Measurements from ENCODE around the gene LAMB1. TPM values are rescaled to one million over a fixed set of nuclear protein-coding genes. Genes with fewer than 3 reads are reported as not detected.

Gene LAMB1
- total RNA-seq, 5 donors from 2014 or later (not counting 1 experiment from before 2014, with no cell fraction given), result 0.56 to 1.4 (median 1.0) TPM; not detected in 2

GRCh38 chr7:108010377-108010776, 7.4 kb upstream of the LAMB1 start:
- no CpG with 5 or more reads among the region's 1 CpG for WGBS (ENCODE audit: insufficient coverage)
- Mint-ChIP-seq H3K36me3 (no peaks in the 10 kb centered on the region), H3K9me3 (no peaks in the 10 kb centered on the region), H3K27ac (no peak overlapping the region), H3K27me3 (peaks cover 22 to 33% of the 10 kb centered on the region in 2 donors), H3K4me1 (no peaks in the 10 kb centered on the region), H3K4me3 (no peak overlapping the region)
- DNase-seq (no peak), ATAC-seq (replicated peaks in 1 of 4) (no peak)
- Histone ChIP-seq H3K27ac (ENCODE audit: low read length) (no peak overlapping the region), H3K4me3 (ENCODE audit: control insufficient read depth in 1 of 2, extremely low read depth in 1 of 2, low read length in 1 of 2) (no peak overlapping the region), H3K27me3 (replicated peaks in 1 of 2; ENCODE audit: control insufficient read depth in 2 of 2, extremely low read depth in 1 of 2, insufficient read depth in 2 of 2, low read length in 1 of 2) (peaks cover 0 to 3% of the 10 kb centered on the region in 2 experiments), H3K4me1 (ENCODE audit: control insufficient read depth in 1 of 2, extremely low read depth in 1 of 2, insufficient read depth in 2 of 2, low read length in 2 of 2) (no peaks in the 10 kb centered on the region), H3K9me3 (no peaks in the 10 kb centered on the region), H3K36me3 (ENCODE audit: control insufficient read depth in 2 of 2, extremely low read depth in 1 of 2, insufficient read depth in 1 of 2, low read length in 1 of 2) (no peaks in the 10 kb centered on the region)
- CTCF ChIA-PET, result interaction anchor here in 1 of 2 donors (0.6 kb wide), 1 partner anchor 1617 kb away, joined by 3 read pairs; no protein-coding TSS in a partner anchor
- POLR2A ChIA-PET, result no interaction called here

- no peak for DNase-seq
- Histone ChIP-seq H3K4me3 (ENCODE audit: control insufficient read depth in 1 of 2, extremely low read depth in 1 of 2, low read length in 1 of 2) (no peak overlapping the region), H3K36me3 (ENCODE audit: control insufficient read depth in 2 of 2, extremely low read depth in 1 of 2, insufficient read depth in 1 of 2, low read length in 1 of 2) (no peaks in the 10 kb centered on the region), H3K27ac (ENCODE audit: low read length) (no peak overlapping the region), H3K4me1 (ENCODE audit: control insufficient read depth in 1 of 2, extremely low read depth in 1 of 2, insufficient read depth in 2 of 2, low read length in 2 of 2) (no peaks in the 10 kb centered on the region), H3K9me3 (no peaks in the 10 kb centered on the region), H3K27me3 (replicated peaks in 1 of 2; ENCODE audit: control insufficient read depth in 2 of 2, extremely low read depth in 1 of 2, insufficient read depth in 2 of 2, low read length in 1 of 2) (peaks cover 3 to 4% of the 10 kb centered on the region in 2 experiments)
- POLR2A ChIA-PET, result no interaction called here
- peaks cover 0 to 3% (median 0%) of the 10 kb centered on the region in 3 donors for H3K4me1 Mint-ChIP-seq
- H3K9me3 Mint-ChIP-seq, result no peaks in the 10 kb centered on the region
- no CpG with 5 or more reads among the region's 4 CpGs for WGBS (ENCODE audit: insufficient coverage)
- CTCF ChIA-PET, result interaction anchor here in 1 of 2 donors (0.6 kb wide), 2 partner anchors 20 to 1616 kb away, joined by 3 to 4 read pairs; no protein-coding TSS in a partner anchor
- no peaks in the 10 kb centered on the region for H3K36me3 Mint-ChIP-seq
- no peak for ATAC-seq (replicated peaks in 1 of 4)
- no peak overlapping the region for H3K4me3 Mint-ChIP-seq
- peaks cover 27 to 38% of the 10 kb centered on the region in 2 donors for H3K27me3 Mint-ChIP-seq
- no peak overlapping the region for H3K27ac Mint-ChIP-seq
Measured at GRCh38 chr7:108009873-108010272, 6.9 kb upstream of the LAMB1 start.

- Mint-ChIP-seq H3K9me3 (no peaks in the 10 kb centered on the region), H3K4me1 (peaks cover 5 to 10% (median 7%) of the 10 kb centered on the region in 3 donors), H3K27ac (no peak overlapping the region), H3K36me3 (no peaks in the 10 kb centered on the region), H3K4me3 (no peak overlapping the region), H3K27me3 (peaks cover 38 to 44% of the 10 kb centered on the region in 2 donors)
- H3K36me3 ChIP-seq (ENCODE audit: control insufficient read depth in 2 of 2, extremely low read depth in 1 of 2, insufficient read depth in 1 of 2, low read length in 1 of 2), result no peaks in the 10 kb centered on the region
- ChIA-PET CTCF (no interaction called here), POLR2A (no interaction called here)
- H3K4me1 ChIP-seq (ENCODE audit: control insufficient read depth in 1 of 2, extremely low read depth in 1 of 2, insufficient read depth in 2 of 2, low read length in 2 of 2), result no peaks in the 10 kb centered on the region
- no peak for ATAC-seq (replicated peaks in 1 of 4)
- H3K9me3 ChIP-seq, result no peaks in the 10 kb centered on the region
- no peak for DNase-seq
- H3K4me3 ChIP-seq (ENCODE audit: control insufficient read depth in 1 of 2, extremely low read depth in 1 of 2, low read length in 1 of 2), result no peak overlapping the region
- H3K27me3 ChIP-seq (replicated peaks in 1 of 2; ENCODE audit: control insufficient read depth in 2 of 2, extremely low read depth in 1 of 2, insufficient read depth in 2 of 2, low read length in 1 of 2), result peaks cover 6 to 12% of the 10 kb centered on the region in 2 experiments
- no peak overlapping the region for H3K27ac ChIP-seq (ENCODE audit: low read length)
Measured at GRCh38 chr7:108008827-108009226, 5.9 kb upstream of the LAMB1 start.

- H3K27ac ChIP-seq (ENCODE audit: low read length), result no peak overlapping the region
- H3K4me1 ChIP-seq (ENCODE audit: control insufficient read depth in 1 of 2, extremely low read depth in 1 of 2, insufficient read depth in 2 of 2, low read length in 2 of 2), result peaks cover 3 to 5% of the 10 kb centered on the region in 2 experiments
- Mint-ChIP-seq H3K4me1 (peaks cover 8 to 15% (median 11%) of the 10 kb centered on the region in 3 donors), H3K4me3 (no peak overlapping the region), H3K27me3 (peaks cover 43 to 49% of the 10 kb centered on the region in 2 donors), H3K9me3 (no peaks in the 10 kb centered on the region), H3K36me3 (no peaks in the 10 kb centered on the region), H3K27ac (no peak overlapping the region)
- POLR2A ChIA-PET, result interaction anchor here in 1 of 2 donors (0.5 kb wide), 1 partner anchor 12 kb away, joined by 12 read pairs; no protein-coding TSS in a partner anchor
- H3K9me3 ChIP-seq, result no peaks in the 10 kb centered on the region
- ATAC-seq (replicated peaks in 1 of 4) (no peak), DNase-seq (no peak)
- CTCF ChIA-PET, result no interaction called here
- 80% methylated on average over 1 of the region's 4 CpGs for WGBS (ENCODE audit: insufficient coverage)
- no peaks in the 10 kb centered on the region for H3K36me3 ChIP-seq (ENCODE audit: control insufficient read depth in 2 of 2, extremely low read depth in 1 of 2, insufficient read depth in 1 of 2, low read length in 1 of 2)
- H3K27me3 ChIP-seq (replicated peaks in 1 of 2; ENCODE audit: control insufficient read depth in 2 of 2, extremely low read depth in 1 of 2, insufficient read depth in 2 of 2, low read length in 1 of 2), result peaks cover 8 to 18% of the 10 kb centered on the region in 2 experiments
- H3K4me3 ChIP-seq (ENCODE audit: control insufficient read depth in 1 of 2, extremely low read depth in 1 of 2, low read length in 1 of 2), result no peak overlapping the region
Measured at GRCh38 chr7:108008240-108008639, 5.3 kb upstream of the LAMB1 start.

GRCh38 chr7:108007762-108008161, 4.8 kb upstream of the LAMB1 start:
- no peaks in the 10 kb centered on the region for H3K9me3 ChIP-seq
- H3K27ac Mint-ChIP-seq, result no peak overlapping the region
- H3K4me3 ChIP-seq (ENCODE audit: control insufficient read depth in 1 of 2, extremely low read depth in 1 of 2, low read length in 1 of 2), result no peak overlapping the region
- no peak overlapping the region for H3K27ac ChIP-seq (ENCODE audit: low read length)
- ChIA-PET POLR2A (no interaction called here), CTCF (no interaction called here)
- peaks cover 8 to 22% of the 10 kb centered on the region in 2 experiments for H3K27me3 ChIP-seq (replicated peaks in 1 of 2; ENCODE audit: control insufficient read depth in 2 of 2, extremely low read depth in 1 of 2, insufficient read depth in 2 of 2, low read length in 1 of 2)
- DNase-seq, result no peak
- H3K9me3 Mint-ChIP-seq, result no peaks in the 10 kb centered on the region
- peaks cover 8 to 17% (median 13%) of the 10 kb centered on the region in 3 donors for H3K4me1 Mint-ChIP-seq
- no peaks in the 10 kb centered on the region for H3K36me3 Mint-ChIP-seq
- no peaks in the 10 kb centered on the region for H3K36me3 ChIP-seq (ENCODE audit: control insufficient read depth in 2 of 2, extremely low read depth in 1 of 2, insufficient read depth in 1 of 2, low read length in 1 of 2)
- WGBS (ENCODE audit: insufficient coverage), result no CpG with 5 or more reads among the region's 3 CpGs
- ATAC-seq (replicated peaks in 1 of 4), result no peak
- H3K4me1 ChIP-seq (ENCODE audit: control insufficient read depth in 1 of 2, extremely low read depth in 1 of 2, insufficient read depth in 2 of 2, low read length in 2 of 2), result peaks cover 3 to 9% of the 10 kb centered on the region in 2 experiments
- H3K4me3 Mint-ChIP-seq, result no peak overlapping the region
- peaks cover 44 to 48% of the 10 kb centered on the region in 2 donors for H3K27me3 Mint-ChIP-seq

- no peaks in the 10 kb centered on the region for H3K9me3 ChIP-seq
- no peak overlapping the region for H3K27ac ChIP-seq (ENCODE audit: low read length)
- POLR2A ChIA-PET, result no interaction called here
- DNase-seq (no peak), ATAC-seq (replicated peaks in 1 of 4) (no peak)
- WGBS (ENCODE audit: insufficient coverage), result 44% methylated on average over 1 of the region's 3 CpGs
- peaks cover 3 to 14% of the 10 kb centered on the region in 2 experiments for H3K4me1 ChIP-seq (ENCODE audit: control insufficient read depth in 1 of 2, extremely low read depth in 1 of 2, insufficient read depth in 2 of 2, low read length in 2 of 2)
- peaks cover 8 to 19% (median 16%) of the 10 kb centered on the region in 3 donors for H3K4me1 Mint-ChIP-seq
- H3K36me3 ChIP-seq (ENCODE audit: control insufficient read depth in 2 of 2, extremely low read depth in 1 of 2, insufficient read depth in 1 of 2, low read length in 1 of 2), result no peaks in the 10 kb centered on the region
- CTCF ChIA-PET, result no interaction called here
- H3K27ac Mint-ChIP-seq, result no peak overlapping the region
- H3K36me3 Mint-ChIP-seq, result no peaks in the 10 kb centered on the region
- no peak overlapping the region for H3K4me3 ChIP-seq (ENCODE audit: control insufficient read depth in 1 of 2, extremely low read depth in 1 of 2, low read length in 1 of 2)
- no peak overlapping the region for H3K4me3 Mint-ChIP-seq
- H3K27me3 Mint-ChIP-seq, result peaks cover 43 to 48% of the 10 kb centered on the region in 2 donors
- H3K9me3 Mint-ChIP-seq, result no peaks in the 10 kb centered on the region
- H3K27me3 ChIP-seq (replicated peaks in 1 of 2; ENCODE audit: control insufficient read depth in 2 of 2, extremely low read depth in 1 of 2, insufficient read depth in 2 of 2, low read length in 1 of 2), result peaks cover 9 to 27% of the 10 kb centered on the region in 2 experiments
Measured at GRCh38 chr7:108007261-108007660, 4.3 kb upstream of the LAMB1 start.

Measured in T-cell (primary cell).